ENCODE results near the gene LRBA. TPM values are rescaled to one million over a fixed set of nuclear protein-coding genes. Genes with fewer than 3 reads are reported as not detected.

LRBA gene
- total and polyA plus RNA-seq, 2 donors (not counting 1 experiment from before 2014, with no cell fraction given) = 16.4 to 36.7 TPM

- H3K9ac ChIP-seq (ENCODE audit: insufficient read depth, low read length) = no peak overlapping the region
- H3K4me2 ChIP-seq (ENCODE audit: extremely low read depth, insufficient read depth, low read length) = no peak overlapping the region
- no peak overlapping the region for H2AFZ ChIP-seq (ENCODE audit: low read length)
- H3K27me3 ChIP-seq (ENCODE audit: control insufficient read depth, insufficient read depth, low read length) = no peaks in the 10 kb centered on the region
- H3K9me3 ChIP-seq (ENCODE audit: control insufficient read depth, insufficient read depth, low read depth, low read length) = no peaks in the 10 kb centered on the region
- no peaks in the 10 kb centered on the region for H3K79me2 ChIP-seq (ENCODE audit: control insufficient read depth, insufficient read depth, low read length)
- H3K4me3 ChIP-seq (replicated peaks in 1 of 4; ENCODE audit: control extremely low read depth in 1 of 4, insufficient read depth in 1 of 4, low read depth in 3 of 4, low read length in 4 of 4) = no peak overlapping the region
- H3K4me1 ChIP-seq (ENCODE audit: control insufficient read depth, extremely low read depth, insufficient read depth, low read length) = no peaks in the 10 kb centered on the region
- H3K27ac ChIP-seq (ENCODE audit: insufficient read depth, low read length) = no peak overlapping the region
- peak; percentile 29 to 69 for DNase-seq (ENCODE audit: low read depth in 2 of 2)
- no peak for TF ChIP-seq CTCF (conservative IDR thresholded peaks at IDR 0.05 in 1 of 2, IDR thresholded peaks at IDR 0.05 in 1 of 2; ENCODE audit: low read depth in 1 of 2, low read length in 2 of 2)
- TF ChIP-seq EZH2 (IDR thresholded peaks at IDR 0.05; ENCODE audit: low read length, missing control alignments) = no peak
- H4K20me1 ChIP-seq (ENCODE audit: control insufficient read depth, extremely low read depth, insufficient read depth, low read length) = no peaks in the 10 kb centered on the region
- no peaks in the 10 kb centered on the region for H3K36me3 ChIP-seq (ENCODE audit: control insufficient read depth, insufficient read depth, low read length)
These were observed 42.5 kb downstream of the LRBA start for GRCh38 chr4:150972592-150972991.

- Histone ChIP-seq H3K9me3 (ENCODE audit: control insufficient read depth, insufficient read depth, low read depth, low read length) (no peaks in the 10 kb centered on the region), H3K27ac (ENCODE audit: insufficient read depth, low read length) (no peak overlapping the region), H3K4me2 (ENCODE audit: extremely low read depth, insufficient read depth, low read length) (no peak overlapping the region), H3K4me3 (replicated peaks in 1 of 4; ENCODE audit: control extremely low read depth in 1 of 4, insufficient read depth in 1 of 4, low read depth in 3 of 4, low read length in 4 of 4) (no peak overlapping the region), H3K79me2 (ENCODE audit: control insufficient read depth, insufficient read depth, low read length) (no peaks in the 10 kb centered on the region), H3K27me3 (ENCODE audit: control insufficient read depth, insufficient read depth, low read length) (no peaks in the 10 kb centered on the region), H4K20me1 (ENCODE audit: control insufficient read depth, extremely low read depth, insufficient read depth, low read length) (no peaks in the 10 kb centered on the region), H3K9ac (ENCODE audit: insufficient read depth, low read length) (no peak overlapping the region), H3K4me1 (ENCODE audit: control insufficient read depth, extremely low read depth, insufficient read depth, low read length) (no peaks in the 10 kb centered on the region), H2AFZ (ENCODE audit: low read length) (no peak overlapping the region), H3K36me3 (ENCODE audit: control insufficient read depth, insufficient read depth, low read length) (no peaks in the 10 kb centered on the region)
- no peak for TF ChIP-seq EZH2 (IDR thresholded peaks at IDR 0.05; ENCODE audit: low read length, missing control alignments)
- no peak for TF ChIP-seq CTCF (conservative IDR thresholded peaks at IDR 0.05 in 1 of 2, IDR thresholded peaks at IDR 0.05 in 1 of 2; ENCODE audit: low read depth in 1 of 2, low read length in 2 of 2)
- peak in 1 of 2 donors; percentile 9 for DNase-seq (ENCODE audit: low read depth in 2 of 2)
These were observed 43.2 kb downstream of the LRBA start for GRCh38 chr4:150971901-150972300.

- DNase-seq (ENCODE audit: low read depth in 2 of 2) = no peak
- H3K4me2 ChIP-seq (ENCODE audit: extremely low read depth, insufficient read depth, low read length) = no peak overlapping the region
- TF ChIP-seq CTCF (conservative IDR thresholded peaks at IDR 0.05 in 1 of 2, IDR thresholded peaks at IDR 0.05 in 1 of 2; ENCODE audit: low read depth in 1 of 2, low read length in 2 of 2) (no peak), EZH2 (IDR thresholded peaks at IDR 0.05; ENCODE audit: low read length, missing control alignments) (no peak)
- H3K4me1 ChIP-seq (ENCODE audit: control insufficient read depth, extremely low read depth, insufficient read depth, low read length) = no peaks in the 10 kb centered on the region
- H4K20me1 ChIP-seq (ENCODE audit: control insufficient read depth, extremely low read depth, insufficient read depth, low read length) = no peaks in the 10 kb centered on the region
- no peaks in the 10 kb centered on the region for H3K27me3 ChIP-seq (ENCODE audit: control insufficient read depth, insufficient read depth, low read length)
- no peaks in the 10 kb centered on the region for H3K9me3 ChIP-seq (ENCODE audit: control insufficient read depth, insufficient read depth, low read depth, low read length)
- no peak overlapping the region for H3K4me3 ChIP-seq (replicated peaks in 1 of 4; ENCODE audit: control extremely low read depth in 1 of 4, insufficient read depth in 1 of 4, low read depth in 3 of 4, low read length in 4 of 4)
- no peak overlapping the region for H3K27ac ChIP-seq (ENCODE audit: insufficient read depth, low read length)
- H3K36me3 ChIP-seq (ENCODE audit: control insufficient read depth, insufficient read depth, low read length) = no peaks in the 10 kb centered on the region
- H2AFZ ChIP-seq (ENCODE audit: low read length) = no peak overlapping the region
- no peaks in the 10 kb centered on the region for H3K79me2 ChIP-seq (ENCODE audit: control insufficient read depth, insufficient read depth, low read length)
- no peak overlapping the region for H3K9ac ChIP-seq (ENCODE audit: insufficient read depth, low read length)
These were observed 44.4 kb downstream of the LRBA start for GRCh38 chr4:150970685-150971151.

Measured in fibroblast of lung (primary cell).